H1 (cell line): Measurements from ENCODE around the gene RPS26. TPM values are rescaled to one million over a fixed set of nuclear protein-coding genes. Genes with fewer than 3 reads are reported as not detected.
"Not testable (repeated sequence)": the region's sequence is repeated elsewhere in the genome, so short reads cannot be mapped to it uniquely, and the experiment has no call there.

ENCODE experiments used
- CTCF ChIA-PET: fragments of 300-600 bp; sonication (Branson Sonifier 250); formaldehyde crosslinking; loops from one replicate; lab custom pipeline; 2021; ENCODE audit not compliant: partially characterized antibody; lab: Charles Lee
- POLR2A ChIA-PET: fragments of 300-600 bp; sonication (Branson Sonifier 250); formaldehyde crosslinking; loops from one replicate; lab custom pipeline; 2021; ENCODE audit warnings: inconsistent platforms; ENCODE audit not compliant: partially characterized antibody; lab: Charles Lee
- DNase-seq, 2 experiments: peaks; one replicate each; pipeline versions ENCODE4 v3.0.0 to v3.0.0-alpha.2; 2010 to 2022; ENCODE audit warnings: low spot score in 2 of 2, low read depth in 1 of 2, mixed read lengths in 1 of 2
- FAIRE-seq: peaks from 2 replicates; lab custom pipeline; 2011; peaks lifted over from hg19 to GRCh38; lab: Jason Lieb, UNC
- H2AFZ ChIP-seq: 2 replicates; pipeline ENCODE4 v1.8.1; 2012; ENCODE audit warnings: low read length, inconsistent platforms
- H2AK5ac ChIP-seq: 2 replicates; pipeline ENCODE4 v1.6.1; 2013; ENCODE audit warnings: low read depth, low read length
- H2BK120ac ChIP-seq: replicated peaks from 2 replicates; pipeline ENCODE3; 2013; ENCODE audit warnings: low read depth, low read length, inconsistent platforms
- H2BK12ac ChIP-seq: 2 replicates; pipeline ENCODE4 v1.6.1; 2013; ENCODE audit warnings: low read depth, low read length
- H2BK15ac ChIP-seq: 2 replicates; pipeline ENCODE4 v1.6.1; 2013; ENCODE audit warnings: low read length
- H2BK20ac ChIP-seq: 2 replicates; pipeline ENCODE4 v1.6.1; 2013; ENCODE audit warnings: low read length
- H2BK5ac ChIP-seq: 2 replicates; pipeline ENCODE4 v1.6.1; 2013; ENCODE audit warnings: low read depth, low read length
- H3K14ac ChIP-seq: 2 replicates; pipeline ENCODE4 v1.6.1; 2013; ENCODE audit warnings: inconsistent platforms; ENCODE audit not compliant: insufficient read length
- H3K18ac ChIP-seq: 2 replicates; pipeline ENCODE4 v1.6.1; 2013; ENCODE audit warnings: low read length; ENCODE audit errors: extremely low read depth
- H3K23ac ChIP-seq: 2 replicates; pipeline ENCODE4 v1.6.1; 2013; ENCODE audit warnings: inconsistent platforms; ENCODE audit not compliant: insufficient read length
- H3K23me2 ChIP-seq: 2 replicates; pipeline ENCODE4 v1.6.1; 2013; ENCODE audit warnings: low read depth, low read length
- H3K27ac ChIP-seq: 2 replicates; pipeline ENCODE4 v1.6.1; 2011; ENCODE audit warnings: low read depth, low read length, inconsistent platforms
- H3K27me3 ChIP-seq, 4 experiments: replicated peaks in 1 of 4; 1 replicate in 1 of 4; 2 replicates in 3 of 4; pipeline versions ENCODE4 v1.6.1 to v1.8.1; 2011 to 2013; ENCODE audit warnings: low read length in 3 of 4, mild to moderate bottlenecking in 3 of 4, inconsistent platforms in 2 of 4, mixed read lengths in 2 of 4, moderate library complexity in 1 of 4; ENCODE audit not compliant: control insufficient read depth in 3 of 4, insufficient read depth in 3 of 4; ENCODE audit errors: extremely low read depth in 1 of 4
- H3K36me3 ChIP-seq, 4 experiments: 2 replicates each; pipeline versions ENCODE4 v1.6.1 to v1.8.1; 2011 to 2013; ENCODE audit warnings: mild to moderate bottlenecking in 4 of 4, low read length in 3 of 4, moderate library complexity in 2 of 4, control low read depth in 1 of 4, inconsistent platforms in 1 of 4; ENCODE audit not compliant: insufficient read depth in 4 of 4, control insufficient read depth in 2 of 4
- H3K4ac ChIP-seq: replicated peaks from 2 replicates; pipeline ENCODE3; 2013; ENCODE audit warnings: low read length, low read depth, mixed read lengths, inconsistent platforms; ENCODE audit not compliant: insufficient read length
- H3K4me1 ChIP-seq, 4 experiments: replicated peaks in 1 of 4; 1 replicate in 1 of 4; 2 replicates in 3 of 4; pipeline versions ENCODE4 v1.6.1 to v1.8.1; 2011 to 2013; ENCODE audit warnings: low read length in 3 of 4, inconsistent platforms in 2 of 4, mixed read lengths in 1 of 4; ENCODE audit not compliant: insufficient read depth in 4 of 4, control insufficient read depth in 3 of 4
- H3K4me2 ChIP-seq, 2 experiments: 2 replicates each; pipeline versions ENCODE4 v1.6.1 to v1.8.1; 2011 to 2013; ENCODE audit warnings: low read depth in 2 of 2, low read length in 2 of 2, control low read depth in 1 of 2, inconsistent platforms in 1 of 2, mild to moderate bottlenecking in 1 of 2; ENCODE audit not compliant: insufficient read depth in 1 of 2
- H3K4me3 ChIP-seq, 4 experiments: fragments of 200-600, 300-600 bp in 1 of 4; sonication (generic), shearing (Covaris generic), sonication (Bioruptor Twin) in 1 of 4; 2 replicates each; pipeline versions ENCODE4 v1.5.1 to v1.8.1; 2011 to 2016; ENCODE audit warnings: low read length in 4 of 4, low read depth in 3 of 4, control low read depth in 2 of 4, inconsistent platforms in 2 of 4, mild to moderate bottlenecking in 2 of 4, mixed read lengths in 1 of 4, moderate library complexity in 1 of 4; ENCODE audit not compliant: insufficient read depth in 2 of 4; ENCODE audit errors: extremely low read depth in 1 of 4
- H3K56ac ChIP-seq: replicated peaks from 2 replicates; pipeline ENCODE3; 2013; ENCODE audit warnings: low read depth, mild to moderate bottlenecking, mixed read lengths, low read length, inconsistent platforms; ENCODE audit not compliant: insufficient read length
- H3K79me1 ChIP-seq: 2 replicates; pipeline ENCODE4 v1.6.1; 2013; ENCODE audit warnings: low read depth, low read length, control low read depth
- H3K79me2 ChIP-seq, 2 experiments: 2 replicates each; pipeline versions ENCODE4 v1.6.1 to v1.8.1; 2012 to 2013; ENCODE audit warnings: low read length in 2 of 2, mild to moderate bottlenecking in 2 of 2, inconsistent platforms in 1 of 2; ENCODE audit not compliant: insufficient read depth in 2 of 2, control insufficient read depth in 1 of 2
- H3K9ac ChIP-seq, 4 experiments: replicated peaks in 1 of 4; 1 replicate in 1 of 4; 2 replicates in 3 of 4; pipeline versions ENCODE4 v1.6.1 to v1.8.1; 2011 to 2013; ENCODE audit warnings: low read depth in 3 of 4, low read length in 3 of 4, control low read depth in 2 of 4, mild to moderate bottlenecking in 2 of 4, moderate library complexity in 2 of 4, inconsistent platforms in 1 of 4; ENCODE audit errors: extremely low read depth in 1 of 4
- H3K9me3 ChIP-seq, 2 experiments: 2 replicates each; pipeline versions ENCODE4 v1.6.1 to v1.8.1; 2012 to 2013; ENCODE audit warnings: mild to moderate bottlenecking in 2 of 2, moderate library complexity in 2 of 2, control low read depth in 1 of 2, inconsistent platforms in 1 of 2, low read depth in 1 of 2, low read length in 1 of 2, mixed read lengths in 1 of 2; ENCODE audit not compliant: insufficient read depth in 2 of 2
- H4K20me1 ChIP-seq, 2 experiments: replicated peaks in 1 of 2; 2 replicates each; pipeline versions ENCODE3 to v1.8.1; 2011 to 2013; ENCODE audit warnings: inconsistent platforms in 2 of 2, low read length in 2 of 2, mild to moderate bottlenecking in 1 of 2; ENCODE audit not compliant: insufficient read depth in 2 of 2, control insufficient read depth in 1 of 2
- H4K5ac ChIP-seq: 2 replicates; pipeline ENCODE4 v1.6.1; 2013; ENCODE audit warnings: low read length, low read depth, mixed read lengths, inconsistent platforms; ENCODE audit not compliant: insufficient read length
- H4K8ac ChIP-seq: 2 replicates; pipeline ENCODE4 v1.8.0; 2013; ENCODE audit warnings: mild to moderate bottlenecking, moderate library complexity, low read length, inconsistent platforms; ENCODE audit not compliant: insufficient read depth; ENCODE audit errors: extremely low read depth
- H4K91ac ChIP-seq: replicated peaks from 2 replicates; pipeline ENCODE3; 2013; ENCODE audit warnings: low read length, mixed read lengths, inconsistent platforms; ENCODE audit not compliant: insufficient read length
- TAF7 ChIP-seq: optimal IDR thresholded peaks from 2 replicates; pipeline ENCODE3; 2011; ENCODE audit warnings: low read depth, mild to moderate bottlenecking, inconsistent platforms, low read length, moderate library complexity, borderline replicate concordance
- YY1 ChIP-seq: IDR thresholded peaks from 2 replicates; pipeline ENCODE4 v1.6.1; 2011; ENCODE audit warnings: low read depth, mild to moderate bottlenecking, low read length
- WGBS, 2 experiments: shearing (Covaris generic) in 1 of 2; methylation state at CpG; one replicate each; pipeline versions ENCODE4 v1.1.6 to v1.1.7; 2013 to 2015; ENCODE audit warnings: low lambda C conversion rate in 2 of 2, mixed read lengths in 2 of 2, inconsistent platforms in 1 of 2, low coverage in 1 of 2, missing lambda C conversion rate in 1 of 2; ENCODE audit not compliant: insufficient replicate concordance in 2 of 2, insufficient coverage in 1 of 2, insufficient read length in 1 of 2; ENCODE audit errors: extremely low coverage in 1 of 2, missing lambda C conversion rate in 1 of 2; 5-methylcytosine and 5-hydroxymethylcytosine counted together
- polyA plus RNA-seq, 7 experiments: library from polyadenylated mRNA; depleted of rRNA in 3 of 7; stranded (reverse) in 5 of 7; unstranded in 2 of 7; fragments of >200 nt in 5 of 7; fragments of 200-250 nt in 2 of 7; gene quantifications; 1 replicate in 5 of 7; 2 replicates in 1 of 7; 4 replicates in 1 of 7; pipeline versions ENCODE4 v1.2.1 to v1.2.3, GENCODE V29; 2011 to 2013; ENCODE audit warnings: missing spikeins in 2 of 7, mixed read lengths in 2 of 7
- total RNA-seq: library from RNA; stranded (reverse); fragmentation: NEBNext Ultra II Directional; extraction: Animal tissue kit (Norgen Biotek cat#: 25700); gene quantifications from 2 replicates; pipeline ENCODE4 v1.2.1, GENCODE V29; 2021

RPS26 gene
- total and polyA plus RNA-seq, 2 of the 8 experiments (the other 6 are each of a cell fraction or from before 2014, with no cell fraction given): 53.4 to 1,922 TPM

- no peak for TF ChIP-seq TAF7
- TF ChIP-seq YY1: no peak
These were observed 40.1 kb upstream of the RPS26 start (continued) for GRCh38 chr12:56001487-56002100.

- 95% methylated on average over 5 of the region's 5 CpGs; no CpG with 5 or more reads in 1 of the 2 experiments for WGBS, 2 experiments
These were observed 38.3 kb upstream of the RPS26 start for GRCh38 chr12:56003376-56003775.

More at GRCh38 chr12:56003376-56003775, 38.3 kb upstream of the RPS26 start:
- peaks cover 0 to 20% (median 5%) of the 10 kb centered on the region in 4 experiments; a peak in 5 of 8 replicates for H3K36me3 ChIP-seq
- H4K91ac ChIP-seq, H2BK15ac ChIP-seq, H3K9me3 ChIP-seq, H3K4me1 ChIP-seq, H2BK5ac ChIP-seq, H3K4me2 ChIP-seq, DNase-seq, H3K4ac ChIP-seq, H3K79me2 ChIP-seq, H3K27ac ChIP-seq, H2BK120ac ChIP-seq, H3K23me2 ChIP-seq, H3K18ac ChIP-seq, H3K27me3 ChIP-seq, H3K56ac ChIP-seq, H3K14ac ChIP-seq, H2AFZ ChIP-seq, H4K20me1 ChIP-seq, H4K8ac ChIP-seq, H3K79me1 ChIP-seq, H3K23ac ChIP-seq, FAIRE-seq, H2AK5ac ChIP-seq, H2BK12ac ChIP-seq, H3K9ac ChIP-seq, H3K4me3 ChIP-seq, H2BK20ac ChIP-seq, H4K5ac ChIP-seq: not testable (repeated sequence)
- ChIA-PET POLR2A (interaction anchor here (1.0 kb wide), 1 partner anchor 172 kb away, joined by 3 read pairs; no protein-coding TSS in a partner anchor), CTCF (interaction anchor here (0.5 to 1.3 kb wide), 5 partner anchors 9 to 336 kb away, joined by 3 to 4 read pairs (median 3); no protein-coding TSS in a partner anchor)
